Activated T-cell treated with anti-CD3 and anti-CD28 coated beads for 24 hours (primary cell): ENCODE results near the gene OPCML.

Experiments used
- DNase-seq: peaks from one replicate; pipeline ENCODE4 v3.0.0-alpha.2; 2020; ENCODE audit warnings: low read depth

OPCML gene

DNA sequence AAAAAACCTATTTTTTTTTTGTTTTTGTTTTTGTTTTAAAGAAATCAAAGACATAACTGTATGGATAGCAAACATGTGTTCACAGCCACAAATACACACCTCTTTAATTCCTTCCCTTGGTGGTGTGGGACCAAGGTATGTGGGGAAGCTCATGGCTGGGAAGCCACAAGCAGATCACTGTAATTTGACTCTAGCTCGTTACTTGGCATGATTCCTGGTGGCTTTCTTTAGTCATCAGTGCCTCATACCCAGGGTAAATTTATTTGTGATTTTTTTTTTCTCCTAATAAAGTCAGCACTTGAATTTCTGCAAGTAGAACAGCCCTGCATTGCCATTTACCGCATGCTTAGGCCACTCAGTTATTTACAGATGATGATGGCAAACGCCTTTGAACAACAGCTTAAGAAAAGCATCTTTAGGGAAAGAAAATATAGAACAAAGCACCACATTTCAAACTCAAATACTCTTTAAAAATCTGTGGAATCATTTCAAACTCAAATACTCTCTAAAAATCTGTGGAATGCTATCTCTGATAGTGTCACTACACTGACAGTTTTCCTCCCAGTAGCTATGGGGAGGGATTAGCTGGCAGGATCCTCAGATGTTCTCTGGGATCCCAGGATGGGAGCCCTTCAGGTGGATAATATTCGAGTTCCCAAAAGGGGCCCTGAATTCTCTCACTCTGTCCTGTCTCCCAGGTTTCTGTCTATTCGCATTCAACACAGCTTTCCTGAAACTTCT is 687.2 kb downstream of the OPCML start:
- no peak for DNase-seq

GRCh38 chr11:132840660-132841059 is 691.6 kb downstream of the OPCML start:
- DNase-seq: no peak

DNA sequence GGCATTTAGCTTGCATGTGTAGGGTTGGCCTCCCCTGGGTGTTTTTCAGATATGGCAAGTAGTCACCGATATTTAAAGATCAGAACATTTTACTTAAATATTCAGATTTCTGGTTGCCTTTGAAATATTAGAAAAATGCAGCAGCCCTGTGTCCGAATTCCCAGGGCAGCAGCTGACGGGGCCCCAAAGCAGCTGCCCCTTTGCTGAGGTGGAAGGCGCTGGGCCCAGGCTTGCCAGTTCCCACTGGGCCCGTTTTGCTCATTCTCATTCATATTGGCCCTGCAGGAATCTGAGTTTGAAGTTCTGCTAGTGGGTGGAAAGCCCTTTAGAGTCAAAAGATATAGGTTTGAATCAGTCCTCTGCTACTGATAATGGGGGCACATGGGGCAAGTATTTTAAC is 692.1 kb downstream of the OPCML start:
- DNase-seq: no peak

DNA sequence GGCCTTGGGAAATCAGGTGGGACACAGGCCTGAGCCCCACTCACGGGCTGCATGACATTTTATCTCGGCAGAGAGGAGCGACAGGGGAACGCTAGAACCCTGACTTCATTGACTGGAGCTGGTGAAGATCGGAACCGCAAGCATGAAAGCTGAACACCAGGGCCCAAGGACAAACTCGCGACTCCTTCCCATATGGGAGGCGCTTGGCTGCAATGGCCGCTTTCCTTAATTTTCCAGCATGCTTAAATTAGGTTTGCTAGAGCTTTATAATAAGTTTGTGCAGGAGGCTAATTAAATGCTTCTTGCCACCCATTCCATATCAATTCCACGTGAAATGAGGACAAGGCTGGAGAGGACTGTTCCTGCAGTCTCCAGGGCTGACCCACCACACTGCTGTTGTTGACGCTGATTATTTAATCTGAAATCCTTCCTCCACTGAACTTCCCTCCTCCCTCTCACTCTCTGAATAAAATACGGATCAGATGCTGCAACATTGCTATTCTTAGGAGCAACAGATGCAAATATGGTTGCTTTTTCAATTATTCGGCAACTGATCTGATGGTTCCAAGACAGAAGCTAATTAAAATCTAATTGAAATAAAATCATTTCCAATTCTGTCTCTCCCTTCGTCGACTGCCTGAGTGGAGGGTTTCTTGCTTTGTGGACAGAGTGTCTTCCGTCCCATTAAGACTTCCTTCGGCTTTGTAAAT is 692.9 kb downstream of the OPCML start:
- no peak for DNase-seq

DNA sequence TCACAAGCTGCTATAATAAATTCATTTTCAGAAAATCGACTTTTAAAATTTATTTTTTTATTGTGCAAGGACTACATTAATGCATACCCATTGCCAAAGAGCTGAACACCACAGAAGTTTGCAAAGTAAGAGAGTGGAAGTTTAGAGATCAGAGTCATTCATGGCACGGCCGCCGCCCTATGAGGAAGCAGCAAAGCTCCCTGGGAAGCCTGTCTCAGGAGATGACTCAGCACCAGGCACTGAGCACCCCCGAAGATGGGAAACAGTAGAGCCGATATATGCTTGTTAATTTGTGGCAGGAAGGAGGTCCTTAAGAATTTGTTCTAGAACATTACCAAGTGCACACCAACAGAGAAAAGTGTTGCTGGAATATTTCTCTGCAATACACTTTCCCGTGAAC is 693.7 kb downstream of the OPCML start:
- no peak for DNase-seq

DNA sequence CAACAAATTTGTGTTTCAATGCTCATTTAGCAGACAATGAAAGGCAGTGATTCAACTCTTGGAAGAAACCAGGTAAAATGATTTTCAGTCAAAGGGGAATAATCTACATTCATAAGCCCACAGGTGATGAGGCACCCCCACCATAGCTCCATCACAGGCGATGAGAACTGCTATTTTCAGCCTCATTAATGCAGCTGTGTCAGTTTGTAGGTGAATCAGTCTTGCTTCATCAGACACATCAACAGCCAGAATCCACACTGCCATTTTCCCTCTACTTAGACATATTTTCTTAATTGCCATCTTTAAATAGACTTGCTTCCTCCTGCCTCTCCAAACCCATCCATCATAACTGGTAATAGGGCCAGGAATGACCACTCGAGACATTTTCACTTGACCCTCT is 701.0 kb downstream of the OPCML start:
- DNase-seq: no peak

GRCh38 chr11:132824642-132825041 is 707.7 kb downstream of the OPCML start:
- no peak for DNase-seq

GRCh38 chr11:132822276-132822675 is 710.0 kb downstream of the OPCML start:
- DNase-seq: no peak

DNA sequence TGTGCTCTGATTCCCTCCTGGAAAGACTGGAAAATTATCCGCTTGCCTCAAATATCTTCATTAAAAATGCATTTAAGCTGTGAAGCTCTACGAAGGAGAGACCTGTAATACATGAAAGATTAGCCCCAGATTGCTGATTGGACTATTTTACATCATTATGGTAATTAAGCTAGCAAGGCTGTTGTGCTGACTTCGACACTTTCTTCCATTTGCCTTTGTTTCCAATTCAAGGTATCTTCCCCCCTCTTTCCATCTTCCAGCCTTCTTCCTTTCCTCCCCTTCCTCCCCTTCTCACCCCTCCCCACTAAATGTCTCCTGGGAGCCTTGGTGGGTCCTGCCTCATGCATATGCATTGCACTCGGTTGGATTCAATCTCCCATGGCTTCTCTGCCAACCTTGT is 710.8 kb downstream of the OPCML start:
- no peak for DNase-seq

GRCh38 chr11:132821014-132821413 is 711.3 kb downstream of the OPCML start:
- no peak for DNase-seq

DNA sequence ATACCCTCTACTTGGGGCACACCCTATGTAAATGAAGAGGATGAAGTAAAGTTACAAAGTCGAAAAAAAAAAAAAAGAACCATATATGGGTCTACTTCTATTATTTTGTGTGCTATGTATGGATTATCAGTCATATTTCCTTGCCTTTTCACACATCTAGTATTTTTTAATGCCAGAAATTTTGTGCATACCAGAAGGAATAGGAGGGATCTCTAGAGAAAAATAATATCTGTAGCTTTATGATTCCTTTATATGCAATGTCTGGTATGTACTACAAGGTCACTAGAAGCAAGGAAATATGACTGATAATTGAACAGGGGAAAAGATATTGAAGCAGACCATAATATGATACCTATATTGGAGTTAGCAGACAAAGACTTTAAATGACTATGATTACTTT is 713.4 kb downstream of the OPCML start:
- DNase-seq: no peak

GRCh38 chr11:132817387-132817786 is 714.9 kb downstream of the OPCML start:
- DNase-seq: no peak

GRCh38 chr11:132814410-132814809 is 717.9 kb downstream of the OPCML start:
- no peak for DNase-seq

DNA sequence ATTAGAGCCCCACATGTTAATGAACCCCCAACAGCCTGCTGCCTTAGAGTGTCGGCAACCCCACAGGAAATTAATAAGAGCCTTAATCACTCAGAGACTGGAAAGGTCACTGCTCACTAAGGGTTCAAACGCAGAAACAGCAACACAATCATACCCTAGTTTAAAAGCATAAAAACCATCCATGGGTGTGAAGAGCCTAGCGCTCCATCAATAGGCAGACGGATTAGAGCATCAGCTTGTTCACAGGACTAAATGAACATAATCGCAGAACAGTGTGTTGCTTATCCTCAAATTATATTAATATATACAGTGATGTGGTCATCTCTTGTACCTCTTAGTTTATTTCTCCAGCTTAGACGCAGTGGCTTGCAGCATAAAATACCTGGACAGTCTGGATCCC is 720.7 kb downstream of the OPCML start:
- DNase-seq: no peak

DNA sequence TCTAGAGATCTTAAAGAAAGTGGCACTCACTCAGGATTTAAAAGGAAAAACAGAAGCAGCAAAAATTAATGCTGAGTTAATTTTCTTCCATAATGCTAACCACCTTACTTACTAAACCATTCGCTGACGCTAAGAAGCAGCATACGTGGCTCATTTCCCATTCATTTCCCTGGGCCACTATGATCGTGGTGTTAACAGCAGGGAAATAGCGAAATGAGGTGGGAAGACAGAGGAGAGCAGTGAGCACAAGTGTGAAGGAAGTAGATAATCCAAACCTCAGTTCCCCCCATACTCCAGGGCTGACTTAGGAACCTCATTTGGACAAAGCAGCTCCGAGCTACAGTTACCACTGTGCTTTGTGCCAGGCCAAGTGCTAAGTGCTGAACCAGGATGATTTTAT is 723.2 kb downstream of the OPCML start:
- no peak for DNase-seq

- DNase-seq: no peak
Observed at GRCh38 chr11:132804258-132804657, 728.0 kb downstream of the OPCML start.

DNA sequence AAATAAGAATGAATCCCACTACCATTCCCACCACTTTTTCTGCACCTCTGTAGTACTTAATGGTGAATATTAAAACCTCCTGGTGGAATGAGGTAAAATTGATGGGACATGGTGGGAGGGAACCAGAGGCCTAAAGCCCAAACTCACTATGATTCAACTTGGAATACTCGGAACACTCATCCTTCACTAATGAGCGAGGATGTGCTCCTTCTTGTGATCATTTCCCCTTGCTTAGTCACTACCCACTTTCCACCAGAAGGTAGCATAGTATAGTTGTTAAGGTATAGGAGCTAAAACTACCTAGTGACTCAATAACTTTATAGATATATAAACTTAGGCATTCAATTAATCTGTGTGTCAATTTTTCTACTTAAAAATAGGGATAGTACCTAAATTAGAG is 728.9 kb downstream of the OPCML start:
- DNase-seq: no peak

GRCh38 chr11:132802947-132803346 is 729.4 kb downstream of the OPCML start:
- DNase-seq: no peak

DNA sequence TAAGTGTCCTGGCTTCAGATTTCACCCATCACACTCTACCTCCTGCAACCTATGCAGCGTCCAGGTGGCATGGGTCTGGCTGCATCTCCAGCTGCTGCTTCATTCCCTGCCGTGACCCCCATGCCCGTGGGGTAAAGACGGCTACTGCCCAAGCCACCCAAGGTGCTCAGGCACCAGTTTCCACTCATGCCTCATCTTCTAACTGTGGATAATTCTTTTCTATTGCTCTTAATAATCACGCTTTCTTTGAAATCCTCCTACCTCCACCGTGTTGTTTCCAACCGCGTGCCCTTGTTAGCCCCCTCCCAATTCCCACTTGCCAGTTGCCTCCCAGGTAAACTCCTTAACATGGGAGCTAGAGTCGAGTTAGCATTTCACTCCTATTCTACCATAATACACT is 738.5 kb downstream of the OPCML start:
- no peak for DNase-seq

- DNase-seq: no peak
Observed at GRCh38 chr11:132792341-132793140, 739.8 kb downstream of the OPCML start.

DNA sequence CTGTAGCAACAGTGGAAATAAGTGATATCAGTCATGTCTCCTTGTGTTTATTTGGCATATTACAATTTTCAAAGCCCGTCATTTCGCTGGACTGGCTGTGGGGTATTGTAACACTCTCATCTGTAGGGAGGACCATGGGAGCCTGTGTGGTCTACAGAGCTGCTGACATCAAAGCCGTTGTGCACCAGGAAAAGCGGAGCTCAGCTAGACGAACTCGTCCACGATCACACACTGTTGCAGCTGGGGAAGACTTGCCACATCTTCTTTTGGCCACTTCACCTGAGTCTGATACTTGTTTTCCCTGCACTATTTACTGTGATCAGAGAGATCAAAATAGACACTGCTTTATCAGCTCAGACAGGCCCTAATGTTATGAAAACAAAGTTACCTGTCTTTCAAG is 741.3 kb downstream of the OPCML start:
- DNase-seq: no peak

- DNase-seq: no peak
Observed at GRCh38 chr11:132790466-132790865, 741.8 kb downstream of the OPCML start.

- DNase-seq: no peak
Observed at GRCh38 chr11:132788816-132789325, 743.4 kb downstream of the OPCML start.
